ENCODE results near the gene MKRN2. TPM values are rescaled to one million over a fixed set of nuclear protein-coding genes. Genes with fewer than 3 reads are reported as not detected.

MKRN2 gene
- total and polyA plus RNA-seq, 2 donors (not counting 3 experiments of a cell fraction or from before 2014, with no cell fraction given), result 27.3 to 29.9 TPM

DNA sequence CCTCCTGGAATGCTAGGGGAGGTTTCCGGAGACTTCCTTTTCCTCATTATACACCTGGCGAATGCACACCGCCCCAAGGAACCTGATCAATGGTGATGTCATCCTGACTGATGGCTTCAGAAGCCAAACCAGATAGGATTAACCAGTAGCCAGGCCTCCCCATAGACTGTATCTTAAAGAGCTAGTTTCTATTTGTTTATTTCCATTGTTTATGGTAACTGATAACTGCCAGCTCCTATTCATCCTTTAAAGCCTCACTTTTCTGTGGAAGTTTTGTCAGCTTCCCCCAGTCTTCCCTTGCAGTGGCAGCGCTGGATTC, 11.5 kb upstream of the MKRN2 start, which contains the start of gene MKRN2OS:
MKRN2OS (minus strand) TSS at position 27 of the 319 bp plus-strand sequence. CDS start 35 bp downstream, outside the sequence.
- no peaks in the 10 kb centered on the region for H3K79me2 ChIP-seq (ENCODE audit: control insufficient read depth, insufficient read depth, low read length)
- no peak for DNase-seq (ENCODE audit: low read depth, low spot score)
- dilution Hi-C loops (cut with MboI; ENCODE audit: extremely low pct_ligation_motif_present, low sequenced_read_pairs), result no loop called here
- no peaks in the 10 kb centered on the region for H3K9me1 ChIP-seq (replicated peaks; ENCODE audit: control insufficient read depth, extremely low read depth, insufficient read depth, low read length)
- no peaks in the 10 kb centered on the region for H3K4me1 ChIP-seq (ENCODE audit: control insufficient read depth, extremely low read depth, insufficient read depth, low read length)
- TF ChIP-seq, protein P1, sequence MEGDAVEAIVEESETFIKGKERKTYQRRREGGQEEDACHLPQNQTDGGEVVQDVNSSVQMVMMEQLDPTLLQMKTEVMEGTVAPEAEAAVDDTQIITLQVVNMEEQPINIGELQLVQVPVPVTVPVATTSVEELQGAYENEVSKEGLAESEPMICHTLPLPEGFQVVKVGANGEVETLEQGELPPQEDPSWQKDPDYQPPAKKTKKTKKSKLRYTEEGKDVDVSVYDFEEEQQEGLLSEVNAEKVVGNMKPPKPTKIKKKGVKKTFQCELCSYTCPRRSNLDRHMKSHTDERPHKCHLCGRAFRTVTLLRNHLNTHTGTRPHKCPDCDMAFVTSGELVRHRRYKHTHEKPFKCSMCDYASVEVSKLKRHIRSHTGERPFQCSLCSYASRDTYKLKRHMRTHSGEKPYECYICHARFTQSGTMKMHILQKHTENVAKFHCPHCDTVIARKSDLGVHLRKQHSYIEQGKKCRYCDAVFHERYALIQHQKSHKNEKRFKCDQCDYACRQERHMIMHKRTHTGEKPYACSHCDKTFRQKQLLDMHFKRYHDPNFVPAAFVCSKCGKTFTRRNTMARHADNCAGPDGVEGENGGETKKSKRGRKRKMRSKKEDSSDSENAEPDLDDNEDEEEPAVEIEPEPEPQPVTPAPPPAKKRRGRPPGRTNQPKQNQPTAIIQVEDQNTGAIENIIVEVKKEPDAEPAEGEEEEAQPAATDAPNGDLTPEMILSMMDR (IDR thresholded peaks at IDR 0.05; ENCODE audit: extremely low read depth in 1 of 2, insufficient read depth in 1 of 2, low read depth in 1 of 2, low read length in 2 of 2), result no peak
- TF ChIP-seq POLR2A (IDR thresholded peaks at IDR 0.05; ENCODE audit: low read depth, low read length), result no peak
- no peak for TF ChIP-seq GATA2 (IDR thresholded peaks at IDR 0.05; ENCODE audit: insufficient read depth, insufficient read length, low read depth, low read length)
- TF ChIP-seq EZH2 (IDR thresholded peaks at IDR 0.05; ENCODE audit: borderline replicate concordance, low read depth, low read length, severe bottlenecking), result no peak
- TF ChIP-seq POLR2AphosphoS5 (IDR thresholded peaks at IDR 0.05; ENCODE audit: insufficient read depth, low read depth, low read length), result no peak
- no peak for TF ChIP-seq JUN (IDR thresholded peaks at IDR 0.05; ENCODE audit: borderline replicate concordance, insufficient read depth, insufficient read length, low read depth)
- no peak for TF ChIP-seq MYC (IDR thresholded peaks at IDR 0.05; ENCODE audit: low read depth, low read length)
- TF ChIP-seq MAX (IDR thresholded peaks at IDR 0.05; ENCODE audit: insufficient read depth, insufficient read length), result no peak
- TF ChIP-seq FOS (IDR thresholded peaks at IDR 0.05; ENCODE audit: borderline replicate concordance, insufficient read depth, low read length), result no peak
- H2AFZ ChIP-seq (ENCODE audit: low read depth, low read length), result no peak within 1 kb of the TSS
- no peak within 1 kb of the TSS for H3K4me2 ChIP-seq (ENCODE audit: insufficient read depth, low read length)
- intact Hi-C loops (cut with micrococcal nuclease), result no loop called here
- H4K20me1 ChIP-seq (replicated peaks; ENCODE audit: control insufficient read depth, extremely low read depth, insufficient read depth, low read length), result no peaks in the 10 kb centered on the region
- H3K36me3 ChIP-seq (ENCODE audit: control insufficient read depth in 2 of 2, extremely low read depth in 1 of 2, insufficient read depth in 2 of 2, low read length in 2 of 2), result no peaks in the 10 kb centered on the region
- H3K27me3 ChIP-seq (ENCODE audit: control insufficient read depth in 2 of 2, insufficient read depth in 2 of 2, low read length in 2 of 2), result no peaks in the 10 kb centered on the region
- BruUV-seq (replicated peaks), result no TSS peak
- H3K4me3 ChIP-seq (replicated peaks in 1 of 3; ENCODE audit: insufficient read depth in 1 of 3, low read depth in 1 of 3, low read length in 3 of 3), result no peak within 1 kb of the TSS
- H3K9me3 ChIP-seq (replicated peaks; ENCODE audit: control insufficient read depth, insufficient read depth, low read length), result no peaks in the 10 kb centered on the region
- ChIA-PET CTCF (interaction anchor here (0.8 to 1.2 kb wide), 2 partner anchors 16 to 49 kb away, joined by 3 to 5 read pairs; no protein-coding TSS in a partner anchor), POLR2A (interaction anchor here (1.0 kb wide), 1 partner anchor 8 kb away, joined by 3 read pairs; no protein-coding TSS in a partner anchor)
- H3K9ac ChIP-seq (replicated peaks; ENCODE audit: extremely low read depth, insufficient read depth, low read length), result no peak within 1 kb of the TSS
- no peak within 1 kb of the TSS for H3K27ac ChIP-seq (ENCODE audit: insufficient read depth, low read depth, low read length)
- FAIRE-seq, result no peak

Data from endothelial cell of umbilical vein (primary cell).